Muscle layer of colon (tissue), 2 donors: ENCODE results near the gene UBA5.

Experiments used
- H3K27ac ChIP-seq: one replicate; pipeline ENCODE4 v1.7.0; 2013; ENCODE audit warnings: low read depth, mild to moderate bottlenecking, low read length, moderate library complexity
- H3K27me3 ChIP-seq, 2 donors: one replicate each; pipeline ENCODE4 v1.7.0; 2013; ENCODE audit warnings: low read length in 2 of 2, mild to moderate bottlenecking in 2 of 2; ENCODE audit not compliant: insufficient read depth in 2 of 2, control insufficient read depth in 1 of 2
- H3K36me3 ChIP-seq: one replicate; pipeline ENCODE4 v1.7.0; 2013; ENCODE audit warnings: mild to moderate bottlenecking, low read length; ENCODE audit not compliant: insufficient read depth
- H3K4me1 ChIP-seq: one replicate; pipeline ENCODE4 v1.7.0; 2013; ENCODE audit warnings: mild to moderate bottlenecking, low read length; ENCODE audit not compliant: insufficient read depth
- H3K4me3 ChIP-seq, 2 donors: one replicate each; pipeline ENCODE4 v1.7.0; 2013; ENCODE audit warnings: low read length in 2 of 2, low read depth in 1 of 2, mild to moderate bottlenecking in 1 of 2, moderate library complexity in 1 of 2
- H3K9ac ChIP-seq: one replicate; pipeline ENCODE4 v1.7.0; 2013; ENCODE audit warnings: low read length
- H3K9me3 ChIP-seq: one replicate; pipeline ENCODE4 v1.7.0; 2013; ENCODE audit warnings: mild to moderate bottlenecking, low read length
- donor health status: abdominal sarcoma.
- donor health status: Adenocarcinoma of cecum.

UBA5 gene

GRCh38 chr3:132679911-132680310, 19.8 kb downstream of the UBA5 start:
- Histone ChIP-seq H3K4me1 (no peaks in the 10 kb centered on the region), H3K4me3 (no peak overlapping the region), H3K9me3 (no peaks in the 10 kb centered on the region), H3K27me3 (no peaks in the 10 kb centered on the region), H3K36me3 (peaks cover 57% of the 10 kb centered on the region), H3K27ac (no peak overlapping the region), H3K9ac (no peak overlapping the region)

DNA sequence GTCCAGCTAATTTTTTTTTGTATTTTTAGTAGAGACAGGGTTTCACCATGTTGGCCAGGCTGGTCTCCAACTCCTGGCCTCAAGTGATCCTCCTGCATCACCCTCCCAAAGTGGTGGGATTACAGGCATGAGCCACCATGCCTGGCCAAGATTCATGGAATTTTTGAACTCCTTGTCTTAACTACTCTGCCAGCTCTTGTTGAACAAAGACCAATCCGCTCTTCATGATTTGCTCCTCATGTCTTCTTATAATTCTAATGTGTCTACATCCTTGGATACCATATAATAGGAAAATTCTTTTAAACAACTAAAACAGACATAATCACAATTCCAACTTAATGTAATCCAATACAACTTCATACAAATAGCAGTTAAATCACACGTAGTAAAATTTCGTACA, 21.3 kb downstream of the UBA5 start:
- no peak overlapping the region for H3K27ac ChIP-seq
- no peaks in the 10 kb centered on the region for H3K27me3 ChIP-seq
- no peaks in the 10 kb centered on the region for H3K4me1 ChIP-seq
- H3K36me3 ChIP-seq: peaks cover 66% of the 10 kb centered on the region
- no peaks in the 10 kb centered on the region for H3K9me3 ChIP-seq
- no peak overlapping the region for H3K4me3 ChIP-seq
- no peak overlapping the region for H3K9ac ChIP-seq

- peaks cover 62% of the 10 kb centered on the region for H3K36me3 ChIP-seq
Measured at GRCh38 chr3:132682201-132682600, 22.1 kb downstream of the UBA5 start.

DNA sequence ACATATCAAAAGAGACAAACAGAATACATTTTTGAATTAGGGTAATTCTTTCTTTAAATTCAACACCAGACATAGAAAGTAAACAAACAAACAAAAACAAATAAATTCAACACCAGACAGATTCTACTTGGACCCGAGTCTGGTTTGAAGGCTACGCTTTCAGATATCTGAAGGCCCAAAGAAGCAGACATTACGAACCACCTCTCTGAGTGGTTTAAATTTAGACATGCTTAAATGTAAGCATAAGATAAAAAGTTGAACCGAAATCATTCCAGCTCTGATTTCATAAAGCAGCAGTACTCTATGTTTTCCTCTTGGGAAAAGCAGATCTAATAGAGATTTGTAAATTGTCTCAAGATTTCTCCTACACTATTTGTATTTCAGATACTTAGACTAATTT, 29.9 kb downstream of the UBA5 start:
- H3K4me3 ChIP-seq: no peak overlapping the region
- no peaks in the 10 kb centered on the region for H3K9me3 ChIP-seq
- H3K36me3 ChIP-seq: peaks cover 69% of the 10 kb centered on the region
- no peaks in the 10 kb centered on the region for H3K27me3 ChIP-seq
- no peak overlapping the region for H3K9ac ChIP-seq
- H3K4me1 ChIP-seq: no peaks in the 10 kb centered on the region
- H3K27ac ChIP-seq: no peak overlapping the region

More at GRCh38 chr3:132682201-132682600, 22.1 kb downstream of the UBA5 start:
- no peaks in the 10 kb centered on the region for H3K4me1 ChIP-seq
- no peak overlapping the region for H3K9ac ChIP-seq
- no peaks in the 10 kb centered on the region for H3K9me3 ChIP-seq
- H3K27ac ChIP-seq: no peak overlapping the region
- no peaks in the 10 kb centered on the region for H3K27me3 ChIP-seq
- no peak overlapping the region for H3K4me3 ChIP-seq

DNA sequence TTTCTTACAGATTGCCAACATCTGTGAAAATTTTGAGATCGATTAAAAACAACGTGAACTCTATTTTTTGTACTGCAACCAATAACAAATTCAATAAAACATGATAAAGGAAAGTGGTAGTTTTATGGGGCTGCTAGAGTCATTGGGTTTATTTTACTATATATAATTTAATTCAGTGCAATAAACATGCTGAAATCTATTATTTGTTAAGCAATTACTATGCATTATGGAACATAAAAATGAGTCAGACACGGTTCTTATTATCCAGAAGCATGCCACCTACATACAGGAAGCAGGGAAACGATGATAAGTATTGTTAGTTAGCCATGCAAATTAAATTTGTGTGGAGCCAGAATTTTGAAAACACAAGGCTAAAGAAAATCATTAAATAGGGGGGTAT, 34.9 kb downstream of the UBA5 start:
- H3K4me1 ChIP-seq: no peaks in the 10 kb centered on the region

GRCh38 chr3:132695422-132695821, 35.3 kb downstream of the UBA5 start:
- H3K27me3 ChIP-seq: no peaks in the 10 kb centered on the region
- H3K9ac ChIP-seq: no peak overlapping the region
- no peak overlapping the region for H3K4me3 ChIP-seq
- no peaks in the 10 kb centered on the region for H3K4me1 ChIP-seq
- H3K36me3 ChIP-seq: peaks cover 47% of the 10 kb centered on the region
- no peak overlapping the region for H3K27ac ChIP-seq
- H3K9me3 ChIP-seq: no peaks in the 10 kb centered on the region

More for the DNA sequence above, 34.9 kb downstream of the UBA5 start:
- Histone ChIP-seq H3K27ac (no peak overlapping the region), H3K36me3 (peaks cover 47% of the 10 kb centered on the region), H3K9me3 (no peaks in the 10 kb centered on the region), H3K4me3 (no peak overlapping the region), H3K27me3 (no peaks in the 10 kb centered on the region), H3K9ac (no peak overlapping the region)

GRCh38 chr3:132703733-132704132, 43.6 kb downstream of the UBA5 start:
- Histone ChIP-seq H3K27me3 (no peaks in the 10 kb centered on the region), H3K27ac (no peak overlapping the region), H3K9me3 (no peaks in the 10 kb centered on the region), H3K4me1 (no peaks in the 10 kb centered on the region), H3K36me3 (peaks cover 64% of the 10 kb centered on the region), H3K4me3 (no peak overlapping the region), H3K9ac (no peak overlapping the region)

GRCh38 chr3:132709761-132710160, 49.6 kb downstream of the UBA5 start:
- peaks cover 41% of the 10 kb centered on the region for H3K36me3 ChIP-seq
- H3K4me3 ChIP-seq: no peak overlapping the region
- no peak overlapping the region for H3K27ac ChIP-seq
- no peaks in the 10 kb centered on the region for H3K9me3 ChIP-seq
- H3K9ac ChIP-seq: no peak overlapping the region
- no peaks in the 10 kb centered on the region for H3K4me1 ChIP-seq
- no peaks in the 10 kb centered on the region for H3K27me3 ChIP-seq

- Histone ChIP-seq H3K4me3 (no peak overlapping the region), H3K9ac (no peak overlapping the region), H3K36me3 (peaks cover 38% of the 10 kb centered on the region), H3K9me3 (no peaks in the 10 kb centered on the region), H3K27me3 (no peaks in the 10 kb centered on the region), H3K4me1 (no peaks in the 10 kb centered on the region), H3K27ac (no peak overlapping the region)
Measured at GRCh38 chr3:132710311-132710710, 50.2 kb downstream of the UBA5 start.

GRCh38 chr3:132713977-132714727, 54.0 kb downstream of the UBA5 start:
- no peak overlapping the region for H3K27ac ChIP-seq
- no peaks in the 10 kb centered on the region for H3K9me3 ChIP-seq
- H3K4me3 ChIP-seq: no peak overlapping the region
- no peaks in the 10 kb centered on the region for H3K27me3 ChIP-seq
- no peaks in the 10 kb centered on the region for H3K4me1 ChIP-seq
- peaks cover 33% of the 10 kb centered on the region for H3K36me3 ChIP-seq
- H3K9ac ChIP-seq: no peak overlapping the region

DNA sequence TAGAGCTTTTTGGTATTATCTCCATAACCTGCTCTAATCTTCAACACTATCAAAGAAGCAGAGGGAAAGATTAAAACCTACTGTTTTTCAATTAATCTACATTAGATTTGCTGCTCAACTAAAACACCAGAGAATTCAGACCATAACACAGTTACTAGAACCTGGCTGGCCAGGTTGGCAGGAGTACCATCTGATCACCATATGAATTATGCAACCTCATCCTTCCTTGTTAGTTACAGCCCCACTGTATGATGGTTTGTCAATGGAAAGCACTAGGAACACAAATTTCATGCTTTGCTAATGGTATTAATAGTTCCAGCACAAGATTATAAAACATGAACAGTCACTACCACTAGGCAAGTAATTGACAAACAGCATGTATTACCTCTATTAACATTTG, 56.2 kb downstream of the UBA5 start:
- no peak overlapping the region for H3K27ac ChIP-seq
- peaks cover 15% of the 10 kb centered on the region for H3K4me1 ChIP-seq
- H3K9me3 ChIP-seq: no peaks in the 10 kb centered on the region
- H3K4me3 ChIP-seq: no peak overlapping the region
- peaks cover 20% of the 10 kb centered on the region for H3K36me3 ChIP-seq
- no peaks in the 10 kb centered on the region for H3K27me3 ChIP-seq
- no peak overlapping the region for H3K9ac ChIP-seq

DNA sequence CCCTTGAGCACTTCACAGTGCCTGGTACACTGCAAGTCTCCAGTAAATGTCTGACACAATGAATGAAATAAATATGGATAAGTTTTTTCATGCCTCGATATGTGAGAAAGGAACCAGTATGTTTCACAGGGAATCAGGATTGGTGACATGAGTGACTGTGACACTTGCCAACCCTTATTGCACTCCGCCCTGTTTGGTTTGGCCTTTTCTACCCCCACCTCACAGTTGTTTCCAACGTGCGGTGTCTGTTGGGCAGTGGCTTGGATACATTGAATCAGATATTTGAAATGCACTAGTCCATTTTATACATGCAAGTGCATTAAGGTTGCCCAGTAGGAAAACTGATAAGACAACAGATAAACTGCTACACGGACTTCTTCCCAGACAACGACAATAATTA, 60.1 kb downstream of the UBA5 start:
- no peaks in the 10 kb centered on the region for H3K9me3 ChIP-seq
- peaks cover 22% of the 10 kb centered on the region for H3K4me1 ChIP-seq
- peaks cover 13% of the 10 kb centered on the region for H3K36me3 ChIP-seq
- no peak overlapping the region for H3K27ac ChIP-seq
- H3K27me3 ChIP-seq: no peaks in the 10 kb centered on the region
- peak overlapping the region in 1 of 2 donors; percentile 77 for H3K4me3 ChIP-seq
- no peak overlapping the region for H3K9ac ChIP-seq
